ENCODE measurements around the gene POP4.

DNA sequence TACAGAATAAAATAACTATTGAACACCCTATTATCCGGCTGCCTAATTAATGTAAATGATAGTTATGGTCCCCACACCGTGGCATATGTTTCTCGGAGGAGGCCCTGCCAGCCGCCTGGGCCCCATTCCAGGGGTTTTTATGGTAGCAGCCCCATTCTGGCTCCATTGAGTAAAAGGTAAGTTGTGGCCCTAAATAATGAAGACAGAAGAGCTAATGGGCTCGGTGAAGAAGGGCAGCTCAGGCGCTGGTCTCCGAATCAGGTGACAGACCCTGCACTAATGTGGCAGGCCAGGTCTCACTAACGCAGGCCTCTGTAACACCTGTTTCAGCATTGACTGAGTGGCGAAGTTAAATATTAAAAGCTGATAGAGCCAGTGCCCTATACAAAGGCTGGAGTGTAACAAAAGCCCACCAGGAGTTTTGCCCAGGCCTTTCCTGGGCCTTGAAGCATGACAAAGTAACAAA is 19.1 kb downstream of the POP4 start:
- TF ChIP-seq, protein P1, sequence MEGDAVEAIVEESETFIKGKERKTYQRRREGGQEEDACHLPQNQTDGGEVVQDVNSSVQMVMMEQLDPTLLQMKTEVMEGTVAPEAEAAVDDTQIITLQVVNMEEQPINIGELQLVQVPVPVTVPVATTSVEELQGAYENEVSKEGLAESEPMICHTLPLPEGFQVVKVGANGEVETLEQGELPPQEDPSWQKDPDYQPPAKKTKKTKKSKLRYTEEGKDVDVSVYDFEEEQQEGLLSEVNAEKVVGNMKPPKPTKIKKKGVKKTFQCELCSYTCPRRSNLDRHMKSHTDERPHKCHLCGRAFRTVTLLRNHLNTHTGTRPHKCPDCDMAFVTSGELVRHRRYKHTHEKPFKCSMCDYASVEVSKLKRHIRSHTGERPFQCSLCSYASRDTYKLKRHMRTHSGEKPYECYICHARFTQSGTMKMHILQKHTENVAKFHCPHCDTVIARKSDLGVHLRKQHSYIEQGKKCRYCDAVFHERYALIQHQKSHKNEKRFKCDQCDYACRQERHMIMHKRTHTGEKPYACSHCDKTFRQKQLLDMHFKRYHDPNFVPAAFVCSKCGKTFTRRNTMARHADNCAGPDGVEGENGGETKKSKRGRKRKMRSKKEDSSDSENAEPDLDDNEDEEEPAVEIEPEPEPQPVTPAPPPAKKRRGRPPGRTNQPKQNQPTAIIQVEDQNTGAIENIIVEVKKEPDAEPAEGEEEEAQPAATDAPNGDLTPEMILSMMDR (IDR thresholded peaks at IDR 0.05), result no peak
- TF ChIP-seq POLR2A (IDR thresholded peaks at IDR 0.05), result no peak
